Psoas muscle (tissue), 8 donors: ENCODE data around the gene CCL28. TPM values are rescaled to one million over a fixed set of nuclear protein-coding genes. Genes with fewer than 3 reads are reported as not detected.
"Not testable (repeated sequence)": the region's sequence is repeated elsewhere in the genome, so short reads cannot be mapped to it uniquely, and the experiment has no call there.

ENCODE experiments used
- ATAC-seq, 4 donors: fragments of 200-7000 bp; cut with Tn5 transposase; one replicate each; pipeline ENCODE4 v1.9.1; 2020; ENCODE audit warnings: moderate library complexity in 3 of 4, mild to moderate bottlenecking in 2 of 4
- DNase-seq, 2 donors: peaks; one replicate each; pipeline ENCODE4 v3.0.0-alpha.2; 2020
- H3K27ac ChIP-seq: fragments of 200-600 bp; one replicate; pipeline ENCODE4 v1.8.0; 2022
- H3K27me3 ChIP-seq, 3 donors: fragments of 200-600 bp in 1 of 3; one replicate each; pipeline versions ENCODE4 v1.6.1 to v1.8.0; 2013 to 2022; ENCODE audit warnings: low read length in 2 of 3, mild to moderate bottlenecking in 2 of 3, moderate library complexity in 1 of 3; ENCODE audit not compliant: insufficient read depth in 3 of 3
- H3K36me3 ChIP-seq, 2 donors: fragments of 200-600 bp in 1 of 2; one replicate each; pipeline versions ENCODE4 v1.6.1 to v1.8.0; 2013 to 2022; ENCODE audit warnings: low read depth in 1 of 2, mild to moderate bottlenecking in 1 of 2, moderate library complexity in 1 of 2; ENCODE audit not compliant: insufficient read depth in 1 of 2
- H3K4me1 ChIP-seq: fragments of 200-600 bp; one replicate; pipeline ENCODE4 v1.8.0; 2022
- H3K4me3 ChIP-seq: fragments of 200-600 bp; one replicate; pipeline ENCODE4 v1.8.0; 2022; ENCODE audit warnings: mild to moderate bottlenecking
- H3K9me3 ChIP-seq: fragments of 200-600 bp; one replicate; pipeline ENCODE4 v1.8.0; 2022
- WGBS, 3 donors: extraction: QIAGEN DNeasy Blood & Tissue Kit; methylation state at CpG; one replicate each; pipeline versions ENCODE4 v1.1.6 to v1.1.7; 2013; 5-methylcytosine and 5-hydroxymethylcytosine counted together
- intact Hi-C, 2 donors: fragments of 100-400 bp; cut with DNase I; formaldehyde crosslinking; loops; one replicate each; pipeline versions ENCODE4 v1.11.0 to v1.14.2; 2022
- polyA plus RNA-seq, 3 donors: library from polyadenylated mRNA; stranded (reverse); fragments of 200-250 nt; gene quantifications; one replicate each; pipeline ENCODE4 v1.2.3, GENCODE V29; 2013
- total RNA-seq, 4 donors: library from RNA; stranded (reverse); fragmentation: NEBNext Ultra II Directional in 2 of 4; extraction: Animal tissue kit (Norgen Biotek cat#: 25700) in 2 of 4; gene quantifications; one replicate each; pipeline versions ENCODE4 v1.2.1 to v1.2.4, GENCODE V29; 2021 to 2023
- TF ChIP-seq, protein P1 (sequence below): fragments of 200-600 bp; IDR thresholded peaks from one replicate; pipeline ENCODE4 v1.8.0; 2022; ENCODE audit warnings: antibody characterized with exemption
- donor health status: healthy with polysubstance abuse.
- donor health status: DM: no; HTN: no; CAD: no; lungs with moderate emphysema.
- donor health status: Bipolar disorder and iron deficiency.
- donor health status: healthy.
- donor health status: DM: yes; HTN: yes; CAD: no.
- donor health status: DM: no; HTN: no; CAD: no.
- donor health status: DM: no; HTN: no; CAD: no.
- donor health status: DM: yes; HTN: yes; CAD: no.

The CCL28 gene
- total and polyA plus RNA-seq, 7 donors = 0.06 to 0.28 (median 0.15) TPM; not detected in 2

DNA sequence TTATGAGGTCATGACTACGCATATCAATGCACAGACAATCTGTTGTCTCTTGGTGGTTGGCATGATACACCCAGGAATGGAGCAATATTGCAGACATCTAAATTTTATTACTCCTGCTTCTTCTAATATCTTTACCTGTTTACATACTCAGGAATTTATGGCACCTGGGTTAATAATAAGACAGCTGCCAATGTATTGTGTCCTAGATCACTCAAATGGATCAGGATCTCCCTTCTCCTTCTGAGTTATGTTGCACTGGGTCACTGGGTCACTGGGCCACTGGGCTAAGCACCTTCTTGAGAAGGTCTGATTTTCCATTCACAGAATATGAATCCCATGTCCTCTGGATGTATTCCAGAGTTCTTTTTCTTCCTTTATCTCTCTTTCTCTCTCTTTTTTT is 41.8 kb downstream of the CCL28 start:
- H3K4me3 ChIP-seq = no peak overlapping the region
- no peaks in the 10 kb centered on the region for H3K4me1 ChIP-seq
- no peaks in the 10 kb centered on the region for H3K36me3 ChIP-seq
- WGBS, 3 donors = 91 to 94% (median 94%) methylated on average over 1 of the region's 1 CpG
- DNase-seq = no peak
- no peaks in the 10 kb centered on the region for H3K9me3 ChIP-seq
- intact Hi-C loops = no loop called here
- H3K27me3 ChIP-seq = no peaks in the 10 kb centered on the region
- no peak for ATAC-seq
- TF ChIP-seq, protein P1, sequence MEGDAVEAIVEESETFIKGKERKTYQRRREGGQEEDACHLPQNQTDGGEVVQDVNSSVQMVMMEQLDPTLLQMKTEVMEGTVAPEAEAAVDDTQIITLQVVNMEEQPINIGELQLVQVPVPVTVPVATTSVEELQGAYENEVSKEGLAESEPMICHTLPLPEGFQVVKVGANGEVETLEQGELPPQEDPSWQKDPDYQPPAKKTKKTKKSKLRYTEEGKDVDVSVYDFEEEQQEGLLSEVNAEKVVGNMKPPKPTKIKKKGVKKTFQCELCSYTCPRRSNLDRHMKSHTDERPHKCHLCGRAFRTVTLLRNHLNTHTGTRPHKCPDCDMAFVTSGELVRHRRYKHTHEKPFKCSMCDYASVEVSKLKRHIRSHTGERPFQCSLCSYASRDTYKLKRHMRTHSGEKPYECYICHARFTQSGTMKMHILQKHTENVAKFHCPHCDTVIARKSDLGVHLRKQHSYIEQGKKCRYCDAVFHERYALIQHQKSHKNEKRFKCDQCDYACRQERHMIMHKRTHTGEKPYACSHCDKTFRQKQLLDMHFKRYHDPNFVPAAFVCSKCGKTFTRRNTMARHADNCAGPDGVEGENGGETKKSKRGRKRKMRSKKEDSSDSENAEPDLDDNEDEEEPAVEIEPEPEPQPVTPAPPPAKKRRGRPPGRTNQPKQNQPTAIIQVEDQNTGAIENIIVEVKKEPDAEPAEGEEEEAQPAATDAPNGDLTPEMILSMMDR = no peak
- H3K27ac ChIP-seq = no peak overlapping the region

DNA sequence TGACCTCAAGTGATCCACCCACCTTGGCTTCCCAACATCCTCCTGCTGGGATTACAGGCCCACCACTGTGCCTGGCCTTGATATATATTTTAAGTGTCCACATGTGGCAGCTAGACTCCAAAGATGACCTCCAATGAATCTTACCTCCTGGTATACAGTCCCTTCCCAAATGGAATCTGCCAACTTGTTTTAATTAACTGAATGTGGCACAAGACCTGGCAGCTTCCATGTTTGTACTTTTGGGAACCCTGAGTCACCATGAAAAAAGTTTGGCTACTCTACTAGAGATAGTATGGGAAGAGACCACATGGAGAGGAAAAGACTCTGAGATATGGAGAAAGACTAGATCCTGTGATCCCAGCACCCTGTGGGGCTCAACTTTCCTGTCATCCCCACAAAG is 42.5 kb downstream of the CCL28 start:
- H3K36me3 ChIP-seq = no peaks in the 10 kb centered on the region
- no peaks in the 10 kb centered on the region for H3K4me1 ChIP-seq
- H3K9me3 ChIP-seq = no peaks in the 10 kb centered on the region
- no peak overlapping the region for H3K4me3 ChIP-seq
- H3K27me3 ChIP-seq = no peaks in the 10 kb centered on the region
- TF ChIP-seq, protein P1 = no peak
- H3K27ac ChIP-seq = no peak overlapping the region
- ATAC-seq = no peak
- DNase-seq = no peak
- intact Hi-C loops = no loop called here

DNA sequence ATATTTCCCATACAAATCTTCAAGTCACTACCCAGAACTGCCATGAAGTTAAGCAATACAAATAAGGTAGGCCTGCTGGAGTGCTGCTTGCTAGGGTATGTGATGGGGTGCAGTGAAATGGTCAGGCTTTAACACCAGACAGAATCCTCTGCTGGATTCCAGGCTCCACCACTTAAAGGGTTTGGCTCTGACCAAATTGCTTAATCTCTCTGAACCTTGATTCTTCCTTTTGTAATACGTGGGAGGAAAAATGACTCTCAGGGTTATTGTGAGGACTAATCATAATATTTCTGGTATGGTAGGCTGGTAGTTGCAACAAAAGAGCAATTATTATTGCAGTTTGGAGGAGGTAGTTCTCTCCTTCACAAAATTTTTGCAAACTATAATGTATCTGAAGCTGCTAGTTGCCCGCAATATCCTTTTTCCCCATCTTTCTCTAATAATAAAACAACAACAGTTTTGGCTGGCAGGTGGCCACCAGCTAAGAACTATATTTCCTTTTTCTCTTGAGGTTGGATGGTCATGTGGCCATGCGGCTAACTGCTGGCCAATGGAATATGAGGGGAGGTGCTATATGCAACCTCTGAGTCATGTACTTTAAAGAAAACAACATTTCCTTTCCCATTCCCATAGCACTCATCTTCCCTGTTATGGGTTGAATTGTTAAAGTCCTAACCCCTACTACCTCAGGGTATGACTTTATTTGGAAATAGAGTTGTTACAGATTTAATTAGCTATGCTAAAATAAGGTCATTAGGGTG is 44.1 kb downstream of the CCL28 start:
- ATAC-seq = no peak
- 77 to 81% (median 77%) methylated on average over 3 of the region's 3 CpGs for WGBS, 3 donors
- no peak overlapping the region for H3K27ac ChIP-seq
- no peaks in the 10 kb centered on the region for H3K27me3 ChIP-seq
- no peaks in the 10 kb centered on the region for H3K4me1 ChIP-seq
- no peak for DNase-seq
- intact Hi-C loops = no loop called here
- no peaks in the 10 kb centered on the region for H3K9me3 ChIP-seq
- TF ChIP-seq, protein P1 = no peak
- H3K36me3 ChIP-seq = no peaks in the 10 kb centered on the region
- no peak overlapping the region for H3K4me3 ChIP-seq

DNA sequence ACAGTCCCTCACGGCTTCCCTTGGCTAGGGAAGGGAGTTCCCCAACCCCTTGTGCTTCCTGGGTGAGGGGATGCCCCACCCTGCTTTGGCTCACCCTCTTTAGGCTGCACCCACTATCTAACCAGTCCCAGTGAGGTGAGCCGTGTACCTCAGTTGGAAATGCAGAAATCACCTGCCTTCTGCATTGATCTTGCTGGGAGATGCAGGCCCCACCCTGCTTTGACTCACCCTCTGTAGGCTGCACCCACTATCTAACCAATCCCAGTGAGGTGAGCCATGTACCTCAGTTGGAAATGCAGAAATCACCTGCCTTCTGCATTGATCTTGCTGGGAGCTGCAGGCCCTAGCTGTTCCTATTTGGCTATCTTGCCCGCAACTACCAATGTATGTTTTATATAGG is 44.7 kb downstream of the CCL28 start:
- Histone ChIP-seq H3K4me3 (no peak overlapping the region), H3K4me1 (no peaks in the 10 kb centered on the region), H3K27me3 (no peaks in the 10 kb centered on the region), H3K27ac (no peak overlapping the region), H3K36me3 (no peaks in the 10 kb centered on the region), H3K9me3 (no peaks in the 10 kb centered on the region)
- TF ChIP-seq, protein P1 = no peak
- intact Hi-C loops = no loop called here
- DNase-seq (no peak), ATAC-seq (no peak)
- 77 to 82% (median 81%) methylated on average over 3 of the region's 3 CpGs for WGBS, 3 donors

DNA sequence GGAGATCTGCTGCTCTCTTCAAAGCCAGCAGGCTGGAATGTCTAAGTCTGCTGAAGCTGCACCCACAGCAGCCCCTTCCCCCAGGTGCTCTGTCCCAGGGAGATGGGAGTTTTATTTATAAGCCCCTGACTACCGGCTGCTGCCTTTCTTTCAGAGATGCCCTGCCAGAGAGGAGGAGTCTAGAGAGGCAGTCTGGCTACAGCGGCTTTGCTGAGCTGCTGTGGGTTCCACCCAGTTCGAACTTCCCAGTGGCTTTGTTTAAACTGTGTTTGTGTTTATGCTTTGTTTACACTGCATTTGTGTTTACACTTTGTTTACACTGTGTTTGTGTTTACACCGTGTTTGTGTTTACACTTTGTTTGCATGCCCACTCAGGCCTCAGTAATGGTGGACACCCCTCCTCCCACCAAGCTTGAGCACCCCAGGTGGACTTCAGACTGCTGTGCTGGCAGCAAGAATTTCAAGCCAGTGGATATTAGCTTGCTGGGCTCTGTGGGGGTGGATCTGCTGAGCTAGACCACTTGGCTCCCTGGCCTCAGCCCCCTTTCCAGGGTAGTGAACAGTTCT is 45.4 kb downstream of the CCL28 start:
- 56 to 68% (median 58%) methylated on average over 4 of the region's 4 CpGs for WGBS, 3 donors

DNA sequence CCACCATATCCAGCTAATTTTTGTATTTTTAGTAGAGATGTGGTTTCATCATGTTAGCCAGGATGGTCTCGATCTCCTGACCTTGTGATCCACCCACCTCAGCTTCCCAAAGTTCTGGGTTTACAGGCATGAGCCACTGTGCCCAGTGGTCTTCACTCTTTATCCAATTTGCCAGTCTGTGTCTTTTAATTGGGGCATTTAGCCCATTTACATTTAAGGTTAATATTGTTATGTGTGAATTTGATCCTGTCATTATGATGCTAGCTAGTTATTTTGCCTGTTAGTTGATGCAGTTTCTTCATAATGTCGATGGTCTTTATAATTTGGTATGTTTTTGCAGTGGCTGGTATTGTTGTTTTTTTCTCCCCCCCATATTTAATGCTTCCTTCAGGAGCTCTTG is 47.0 kb downstream of the CCL28 start:
- H3K36me3 ChIP-seq, H3K9me3 ChIP-seq, H3K4me3 ChIP-seq, H3K27me3 ChIP-seq, intact Hi-C loops, ATAC-seq, H3K4me1 ChIP-seq, DNase-seq, H3K27ac ChIP-seq: not testable (repeated sequence)
- 82 to 89% (median 85%) methylated on average over 2 of the region's 2 CpGs for WGBS, 3 donors

More for the DNA sequence above, 45.4 kb downstream of the CCL28 start:
- ATAC-seq, intact Hi-C loops, H3K27ac ChIP-seq, H3K36me3 ChIP-seq, H3K4me3 ChIP-seq, H3K27me3 ChIP-seq, DNase-seq, H3K9me3 ChIP-seq, H3K4me1 ChIP-seq: not testable (repeated sequence)
